MM.1S (cell line): ENCODE data around the gene CDK2AP2.

Experiments used
- DNase-seq: peaks from one replicate; pipeline ENCODE4 v3.0.0-alpha.2; 2015
- H2AFZ ChIP-seq: fragments of 300-600 bp; sonication (generic); 2 replicates; pipeline ENCODE4 v1.6.0; 2016; ENCODE audit warnings: antibody characterized with exemption, low read length
- H3F3A ChIP-seq: fragments of 300-600 bp; sonication (generic); 2 replicates; pipeline ENCODE4 v1.6.1; 2016; ENCODE audit warnings: mild to moderate bottlenecking, antibody characterized with exemption, low read length, moderate library complexity, mixed read lengths; ENCODE audit not compliant: insufficient read depth
- H3K27ac ChIP-seq: fragments of 300-600 bp; sonication (generic); 2 replicates; pipeline ENCODE4 v1.5.1; 2016; ENCODE audit warnings: mild to moderate bottlenecking, low read length
- H3K27me3 ChIP-seq: fragments of 300-600 bp; sonication (generic); replicated peaks from 2 replicates; pipeline ENCODE4 v1.6.0; 2016; ENCODE audit warnings: low read length; ENCODE audit not compliant: insufficient read depth
- H3K36me3 ChIP-seq: fragments of 300-600 bp; sonication (generic); replicated peaks from 2 replicates; pipeline ENCODE4 v1.6.1; 2016; ENCODE audit warnings: mild to moderate bottlenecking, low read length, mixed read lengths; ENCODE audit not compliant: insufficient read depth
- H3K4me1 ChIP-seq: fragments of 300-600 bp; sonication (generic); 2 replicates; pipeline ENCODE4 v1.6.1; 2016; ENCODE audit warnings: low read length, mixed read lengths
- H3K4me2 ChIP-seq: fragments of 300-600 bp; sonication (generic); 2 replicates; pipeline ENCODE4 v1.6.0; 2016; ENCODE audit warnings: low read depth, low read length
- H3K4me3 ChIP-seq: fragments of 300-600 bp; sonication (generic); 2 replicates; pipeline ENCODE4 v1.5.1; 2016; ENCODE audit warnings: low read length, mixed read lengths
- H3K79me2 ChIP-seq: fragments of 300-600 bp; sonication (generic); 2 replicates; pipeline ENCODE4 v1.6.1; 2016; ENCODE audit warnings: mixed run types, low read length, mixed read lengths
- H3K9ac ChIP-seq: fragments of 300-600 bp; sonication (generic); 2 replicates; pipeline ENCODE4 v1.6.1; 2016; ENCODE audit warnings: low read length, mixed read lengths
- H3K9me2 ChIP-seq: fragments of 300-600 bp; sonication (generic); replicated peaks from 2 replicates; pipeline ENCODE4 v1.6.1; 2016; ENCODE audit warnings: mild to moderate bottlenecking, low read length, mixed read lengths; ENCODE audit not compliant: insufficient read depth
- H3K9me3 ChIP-seq: fragments of 300-600 bp; sonication (generic); replicated peaks from 2 replicates; pipeline ENCODE4 v1.6.1; 2016; ENCODE audit warnings: mild to moderate bottlenecking, low read length, mixed read lengths; ENCODE audit not compliant: insufficient read depth
- H4K20me1 ChIP-seq: fragments of 300-600 bp; sonication (generic); 2 replicates; pipeline ENCODE4 v1.6.1; 2016; ENCODE audit warnings: mild to moderate bottlenecking, low read length, moderate library complexity, mixed read lengths; ENCODE audit not compliant: insufficient read depth
- CTCF ChIP-seq: fragments of 300-600 bp; sonication (generic); IDR thresholded peaks from 2 replicates; pipeline ENCODE4 v1.5.1; 2016; ENCODE audit warnings: antibody characterized with exemption, low read length, mixed read lengths
- EZH2 ChIP-seq: fragments of 300-600 bp; sonication (generic); optimal IDR thresholded peaks from 2 replicates; pipeline ENCODE3; 2017; ENCODE audit warnings: low read depth, mild to moderate bottlenecking, antibody characterized with exemption, low read length, mixed read lengths
- EZH2phosphoT487 ChIP-seq: fragments of 300-600 bp; sonication (generic); IDR thresholded peaks from 2 replicates; pipeline ENCODE4 v1.6.1; 2018; ENCODE audit warnings: antibody characterized with exemption, low read length

Gene CDK2AP2

GRCh38 chr11:67530282-67530592 is 22.3 kb upstream of the CDK2AP2 start:
- no peaks in the 10 kb centered on the region for H3K9me3 ChIP-seq

GRCh38 chr11:67528376-67528775 is 20.4 kb upstream of the CDK2AP2 start:
- H3K4me2 ChIP-seq: no peak overlapping the region
- no peak for DNase-seq
- H4K20me1 ChIP-seq: no peaks in the 10 kb centered on the region
- no peak for TF ChIP-seq CTCF
- TF ChIP-seq EZH2phosphoT487: no peak
- TF ChIP-seq EZH2: no peak
- no peak overlapping the region for H3K4me3 ChIP-seq
- H3K79me2 ChIP-seq: no peaks in the 10 kb centered on the region
- no peaks in the 10 kb centered on the region for H3K9me3 ChIP-seq
- H3K27me3 ChIP-seq: peaks cover 71% of the 10 kb centered on the region
- no peak overlapping the region for H2AFZ ChIP-seq
- no peak overlapping the region for H3K27ac ChIP-seq
- no peaks in the 10 kb centered on the region for H3K9me2 ChIP-seq
- no peak overlapping the region for H3K9ac ChIP-seq
- H3F3A ChIP-seq: no peaks in the 10 kb centered on the region
- H3K4me1 ChIP-seq: no peaks in the 10 kb centered on the region
- no peaks in the 10 kb centered on the region for H3K36me3 ChIP-seq

More at GRCh38 chr11:67530282-67530592, 22.3 kb upstream of the CDK2AP2 start:
- no peaks in the 10 kb centered on the region for H3K36me3 ChIP-seq
- H2AFZ ChIP-seq: no peak overlapping the region
- H3K4me2 ChIP-seq: no peak overlapping the region
- TF ChIP-seq CTCF (no peak), EZH2phosphoT487 (no peak), EZH2 (no peak)
- H3K9ac ChIP-seq: no peak overlapping the region
- H3K27ac ChIP-seq: no peak overlapping the region
- no peaks in the 10 kb centered on the region for H3K79me2 ChIP-seq
- H3F3A ChIP-seq: no peaks in the 10 kb centered on the region
- no peaks in the 10 kb centered on the region for H3K9me2 ChIP-seq
- no peaks in the 10 kb centered on the region for H3K4me1 ChIP-seq
- DNase-seq: no peak
- no peaks in the 10 kb centered on the region for H4K20me1 ChIP-seq
- H3K4me3 ChIP-seq: no peak overlapping the region
- peaks cover 61% of the 10 kb centered on the region for H3K27me3 ChIP-seq

DNA sequence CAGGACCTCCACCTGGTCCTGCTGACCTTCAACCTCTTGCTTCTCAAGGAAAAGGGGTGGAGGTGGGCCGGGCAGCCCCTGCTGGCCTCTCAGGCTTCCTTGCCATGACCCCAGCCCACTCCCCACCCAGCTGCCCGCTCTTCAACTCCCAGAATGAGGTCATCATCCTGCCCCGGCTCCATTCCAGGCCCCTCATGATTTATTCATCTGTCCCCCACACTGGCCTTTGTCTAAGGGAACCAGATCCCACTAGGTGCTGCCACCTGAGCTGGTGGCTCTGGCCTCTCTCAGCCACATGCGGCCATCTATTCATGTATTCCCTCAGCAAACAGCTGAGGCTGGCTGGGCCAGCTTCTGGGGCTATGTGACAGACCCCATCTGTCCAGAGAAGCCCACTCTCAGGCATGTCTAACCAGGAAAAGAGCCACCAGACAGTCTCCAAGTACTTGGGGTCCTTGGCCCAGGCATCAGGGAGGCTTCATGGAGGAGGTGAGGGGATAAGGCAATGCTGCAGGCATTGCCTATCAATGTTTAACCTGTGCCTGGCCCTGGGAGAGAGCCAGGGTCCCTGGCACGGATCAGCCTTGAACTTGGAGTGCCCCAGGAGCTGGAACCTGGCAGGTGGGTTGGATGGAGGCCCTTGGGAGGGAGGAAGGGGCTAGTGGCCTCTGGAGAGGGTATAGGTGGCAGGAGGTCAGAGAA is 17.5 kb upstream of the CDK2AP2 start:
- no peaks in the 10 kb centered on the region for H3K9me3 ChIP-seq
- no peaks in the 10 kb centered on the region for H3F3A ChIP-seq
- no peak overlapping the region for H3K27ac ChIP-seq
- no peaks in the 10 kb centered on the region for H3K4me1 ChIP-seq
- no peak overlapping the region for H2AFZ ChIP-seq
- H3K4me2 ChIP-seq: no peak overlapping the region
- no peaks in the 10 kb centered on the region for H3K36me3 ChIP-seq
- DNase-seq: no peak
- H3K9ac ChIP-seq: no peak overlapping the region
- no peaks in the 10 kb centered on the region for H4K20me1 ChIP-seq
- no peaks in the 10 kb centered on the region for H3K79me2 ChIP-seq
- H3K9me2 ChIP-seq: no peaks in the 10 kb centered on the region
- no peak for TF ChIP-seq EZH2
- H3K27me3 ChIP-seq: peaks cover 88% of the 10 kb centered on the region
- no peak overlapping the region for H3K4me3 ChIP-seq

DNA sequence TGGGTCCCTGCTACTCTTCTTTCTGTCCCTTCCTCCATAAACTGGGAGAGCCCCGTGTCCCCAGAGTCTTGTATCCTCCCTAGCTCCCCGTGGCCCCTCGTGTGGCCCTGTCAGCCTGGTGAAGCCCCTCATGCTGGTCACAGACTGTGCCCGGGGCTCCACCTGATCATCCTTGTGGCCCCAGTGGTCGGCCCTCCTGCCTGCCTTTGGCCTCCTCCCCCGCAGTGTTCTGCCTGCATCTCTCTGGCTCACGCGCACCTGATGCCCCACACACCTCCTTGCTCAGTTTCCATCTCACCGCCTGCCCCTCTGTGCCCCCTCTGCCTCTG is 16.5 kb upstream of the CDK2AP2 start:
- Histone ChIP-seq H3K9me2 (no peaks in the 10 kb centered on the region), H3K27ac (no peak overlapping the region), H2AFZ (no peak overlapping the region), H3K9me3 (no peaks in the 10 kb centered on the region), H3K4me3 (no peak overlapping the region), H3K79me2 (no peaks in the 10 kb centered on the region), H4K20me1 (no peaks in the 10 kb centered on the region), H3K36me3 (no peaks in the 10 kb centered on the region), H3K9ac (no peak overlapping the region), H3K4me2 (no peak overlapping the region), H3F3A (no peaks in the 10 kb centered on the region), H3K4me1 (no peaks in the 10 kb centered on the region), H3K27me3 (peaks cover 81% of the 10 kb centered on the region)
- TF ChIP-seq CTCF (no peak), EZH2 (no peak), EZH2phosphoT487 (no peak)
- no peak for DNase-seq
